Neural crest cell (in vitro differentiated cells): ENCODE measurements around the gene EFNA4. TPM values are rescaled to one million over a fixed set of nuclear protein-coding genes. Genes with fewer than 3 reads are reported as not detected.

Source experiments
- DNase-seq: peaks from one replicate; pipeline ENCODE4 v3.0.0; 2021; ENCODE audit warnings: low read depth, mixed read lengths, low spot score
- H3K27ac Mint-ChIP-seq: one replicate; pipeline ENCODE4 v1.8.0; 2021; ENCODE audit warnings: mild to moderate bottlenecking, mixed read lengths; ENCODE audit not compliant: unreplicated experiment
- H3K27me3 Mint-ChIP-seq: 2 replicates; pipeline ENCODE4 v1.8.0; 2021; ENCODE audit warnings: low read depth, mild to moderate bottlenecking, mixed read lengths
- H3K36me3 Mint-ChIP-seq: 2 replicates; pipeline ENCODE4 v1.8.0; 2021; ENCODE audit warnings: low read depth, mild to moderate bottlenecking, mixed read lengths
- H3K4me1 Mint-ChIP-seq: 2 replicates; pipeline ENCODE4 v1.8.0; 2021; ENCODE audit warnings: mixed read lengths
- H3K4me3 Mint-ChIP-seq: one replicate; pipeline ENCODE4 v1.8.0; 2021; ENCODE audit warnings: mild to moderate bottlenecking, mixed read lengths
- H3K9me3 Mint-ChIP-seq: 2 replicates; pipeline ENCODE4 v1.8.0; 2021; ENCODE audit warnings: mixed read lengths
- total RNA-seq: library from RNA; stranded (reverse); gene quantifications from 2 replicates; pipeline ENCODE4 v1.2.1, GENCODE V29; 2021
- TF ChIP-seq, protein P1 (sequence below): fragments of 200-600 bp; sonication (generic); conservative IDR thresholded peaks from 2 replicates; pipeline ENCODE4 v1.5.0; 2021; ENCODE audit warnings: antibody characterized with exemption, mild to moderate bottlenecking

EFNA4 gene
- total RNA-seq, 1 donor from 2014 or later, result 28.5 TPM

- H3K27ac Mint-ChIP-seq, result no peak overlapping the region
- DNase-seq, result no peak
- H3K9me3 Mint-ChIP-seq, result no peaks in the 10 kb centered on the region
- no peaks in the 10 kb centered on the region for H3K36me3 Mint-ChIP-seq
- TF ChIP-seq, protein P1, sequence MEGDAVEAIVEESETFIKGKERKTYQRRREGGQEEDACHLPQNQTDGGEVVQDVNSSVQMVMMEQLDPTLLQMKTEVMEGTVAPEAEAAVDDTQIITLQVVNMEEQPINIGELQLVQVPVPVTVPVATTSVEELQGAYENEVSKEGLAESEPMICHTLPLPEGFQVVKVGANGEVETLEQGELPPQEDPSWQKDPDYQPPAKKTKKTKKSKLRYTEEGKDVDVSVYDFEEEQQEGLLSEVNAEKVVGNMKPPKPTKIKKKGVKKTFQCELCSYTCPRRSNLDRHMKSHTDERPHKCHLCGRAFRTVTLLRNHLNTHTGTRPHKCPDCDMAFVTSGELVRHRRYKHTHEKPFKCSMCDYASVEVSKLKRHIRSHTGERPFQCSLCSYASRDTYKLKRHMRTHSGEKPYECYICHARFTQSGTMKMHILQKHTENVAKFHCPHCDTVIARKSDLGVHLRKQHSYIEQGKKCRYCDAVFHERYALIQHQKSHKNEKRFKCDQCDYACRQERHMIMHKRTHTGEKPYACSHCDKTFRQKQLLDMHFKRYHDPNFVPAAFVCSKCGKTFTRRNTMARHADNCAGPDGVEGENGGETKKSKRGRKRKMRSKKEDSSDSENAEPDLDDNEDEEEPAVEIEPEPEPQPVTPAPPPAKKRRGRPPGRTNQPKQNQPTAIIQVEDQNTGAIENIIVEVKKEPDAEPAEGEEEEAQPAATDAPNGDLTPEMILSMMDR, result no peak
- H3K27me3 Mint-ChIP-seq, result peaks cover 21% of the 10 kb centered on the region
- peaks cover 28% of the 10 kb centered on the region for H3K4me1 Mint-ChIP-seq
- H3K4me3 Mint-ChIP-seq, result no peak overlapping the region
Observed at GRCh38 chr1:155069551-155070157, 6.1 kb downstream of the EFNA4 start.

- Mint-ChIP-seq H3K9me3 (no peaks in the 10 kb centered on the region), H3K36me3 (no peaks in the 10 kb centered on the region), H3K4me3 (peak overlapping the region; percentile 54), H3K4me1 (peaks cover 22% of the 10 kb centered on the region), H3K27me3 (peaks cover 21% of the 10 kb centered on the region), H3K27ac (no peak overlapping the region)
- DNase-seq, result no peak
- TF ChIP-seq, protein P1, result no peak
Observed at GRCh38 chr1:155070158-155070621, 6.7 kb downstream of the EFNA4 start.

DNA sequence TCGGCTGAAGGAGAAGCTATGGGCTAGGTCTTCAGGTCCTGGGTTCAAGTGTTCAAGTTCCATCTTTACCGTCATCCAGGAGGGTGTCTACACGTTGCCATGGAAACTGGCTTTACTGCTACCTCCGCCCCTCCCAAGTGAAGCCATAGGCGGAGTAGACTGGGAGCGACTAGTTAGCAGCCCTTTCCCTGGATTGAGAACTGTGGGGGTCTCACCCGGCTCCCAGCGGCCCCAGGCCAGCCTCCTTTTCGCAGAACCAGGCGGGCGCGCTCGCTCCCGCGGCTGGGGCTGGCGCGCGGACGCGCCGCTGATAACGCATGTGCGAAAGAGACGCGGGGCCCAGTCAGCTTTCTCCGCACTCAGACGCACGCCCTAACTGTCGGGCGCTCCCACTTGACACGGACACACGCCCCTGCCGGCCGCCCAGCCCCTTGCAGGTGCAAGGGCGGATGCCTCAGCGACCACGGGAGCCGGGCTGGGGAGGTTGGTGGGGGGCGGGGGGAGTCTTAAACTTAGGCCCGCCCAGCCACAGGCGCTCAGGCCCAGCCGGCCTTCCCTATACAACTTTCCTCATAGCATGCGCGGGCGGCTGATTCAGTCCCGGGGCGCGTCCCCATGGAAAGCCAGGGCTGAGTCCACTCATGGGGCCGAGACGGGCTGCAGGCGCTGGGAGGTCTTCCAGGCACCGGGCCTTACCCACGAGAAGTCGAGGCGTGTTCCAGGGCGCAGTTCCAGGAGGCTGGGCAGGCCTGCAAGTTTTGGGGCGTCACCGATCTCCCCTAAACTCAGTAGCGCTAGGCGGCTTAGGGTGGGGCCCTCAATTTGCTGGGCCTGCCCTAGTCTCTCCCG is 7.4 kb downstream of the EFNA4 start:
- TF ChIP-seq, protein P1, result peak; percentile 72
- Mint-ChIP-seq H3K36me3 (no peaks in the 10 kb centered on the region), H3K4me3 (peak overlapping the region; percentile 79), H3K9me3 (no peaks in the 10 kb centered on the region), H3K4me1 (peaks cover 26% of the 10 kb centered on the region), H3K27ac (no peak overlapping the region), H3K27me3 (peaks cover 21% of the 10 kb centered on the region)
- peak; percentile 76 for DNase-seq

- Mint-ChIP-seq H3K4me3 (peak overlapping the region; percentile 79), H3K36me3 (no peaks in the 10 kb centered on the region), H3K4me1 (peaks cover 29% of the 10 kb centered on the region), H3K27me3 (peaks cover 25% of the 10 kb centered on the region), H3K9me3 (no peaks in the 10 kb centered on the region), H3K27ac (peak overlapping the region; percentile 86)
- no peak for DNase-seq
- TF ChIP-seq, protein P1, result no peak
Observed at GRCh38 chr1:155071701-155072100, 8.2 kb downstream of the EFNA4 start.

- Mint-ChIP-seq H3K4me3 (peak overlapping the region; percentile 79), H3K4me1 (peaks cover 28% of the 10 kb centered on the region)
Observed at GRCh38 chr1:155072531-155073289, 9.2 kb downstream of the EFNA4 start.

More at GRCh38 chr1:155072531-155073289, 9.2 kb downstream of the EFNA4 start:
- DNase-seq, result no peak
- H3K27ac Mint-ChIP-seq, result no peak overlapping the region
- TF ChIP-seq, protein P1, result no peak
- no peaks in the 10 kb centered on the region for H3K36me3 Mint-ChIP-seq
- peaks cover 34% of the 10 kb centered on the region for H3K27me3 Mint-ChIP-seq
- H3K9me3 Mint-ChIP-seq, result no peaks in the 10 kb centered on the region
